HepG2 (cell line): ENCODE measurements around the gene RNF125. TPM values are rescaled to one million over a fixed set of nuclear protein-coding genes. Genes with fewer than 3 reads are reported as not detected.
A peak's percentile ranks its signal among the peaks of the same experiment; 100 is the strongest.

ENCODE experiments used
- CBFB ChIP-seq: sonication (generic); formaldehyde crosslinking; IDR thresholded peaks from 2 replicates; pipeline ENCODE4 v1.4.0; 2020; ENCODE audit warnings: missing genetic modification reagents
- CHD4 ChIP-seq: fragments of 200-600 bp; sonication (generic); IDR thresholded peaks from 2 replicates; pipeline ENCODE4 v1.7.0; 2017; ENCODE audit warnings: mild to moderate bottlenecking, low read length, borderline replicate concordance
- HBP1 ChIP-seq: IDR thresholded peaks from 2 replicates; pipeline ENCODE4 v1.6.1; 2016; ENCODE audit warnings: low read depth, control low read depth
- HMG20A ChIP-seq: IDR thresholded peaks from 2 replicates; pipeline ENCODE4 v1.6.1; 2016; ENCODE audit warnings: borderline replicate concordance
- HNF4A ChIP-seq: sonication (generic); formaldehyde crosslinking; IDR thresholded peaks from 2 replicates; pipeline ENCODE4 v1.4.0; 2020; ENCODE audit warnings: missing genetic modification reagents
- HOXA5 ChIP-seq: sonication (generic); formaldehyde crosslinking; IDR thresholded peaks from 2 replicates; pipeline ENCODE4 v1.4.0; 2020; ENCODE audit warnings: missing genetic modification reagents
- HOXA9 ChIP-seq: sonication (generic); formaldehyde crosslinking; IDR thresholded peaks from 2 replicates; pipeline ENCODE4 v1.8.1; 2022; ENCODE audit warnings: missing genetic modification reagents, mild to moderate bottlenecking, moderate library complexity, borderline replicate concordance
- MTF2 ChIP-seq: sonication (generic); formaldehyde crosslinking; IDR thresholded peaks from 2 replicates; pipeline ENCODE4 v1.5.0; 2020; ENCODE audit warnings: missing genetic modification reagents, borderline replicate concordance
- MYC ChIP-seq: sonication (generic); formaldehyde crosslinking; IDR thresholded peaks from 2 replicates; pipeline ENCODE4 v1.9.0; 2021; ENCODE audit warnings: missing genetic modification reagents, borderline replicate concordance
- PAX8 ChIP-seq: sonication (generic); formaldehyde crosslinking; IDR thresholded peaks from 2 replicates; pipeline ENCODE4 v1.8.0; 2022; ENCODE audit warnings: mild to moderate bottlenecking, missing genetic modification reagents, borderline replicate concordance
- POGZ ChIP-seq: sonication (generic); formaldehyde crosslinking; IDR thresholded peaks from 2 replicates; pipeline ENCODE4 v1.4.0; 2020; ENCODE audit warnings: mild to moderate bottlenecking, missing genetic modification reagents
- SRSF4 ChIP-seq: fragments of 200-400 bp; formaldehyde crosslinking; IDR thresholded peaks from one replicate; pipeline ENCODE4 v1.6.1; 2018; ENCODE audit warnings: mild to moderate bottlenecking, low read depth, low read length, moderate library complexity; ENCODE audit not compliant: poor library complexity, severe bottlenecking
- ZHX2 ChIP-seq, 2 experiments: sonication (generic) in 1 of 2; formaldehyde crosslinking in 1 of 2; IDR thresholded peaks; 2 replicates each; pipeline versions ENCODE4 v1.6.1 to v1.9.0; 2014 to 2022; ENCODE audit warnings: antibody characterized with exemption in 1 of 2, borderline replicate concordance in 1 of 2, inconsistent platforms in 1 of 2, low read depth in 1 of 2, missing genetic modification reagents in 1 of 2
- ZMYM2 ChIP-seq: sonication (generic); formaldehyde crosslinking; IDR thresholded peaks from 2 replicates; pipeline ENCODE4 v1.8.0; 2022; ENCODE audit warnings: mild to moderate bottlenecking, missing genetic modification reagents
- ZNF12 ChIP-seq: sonication (generic); formaldehyde crosslinking; IDR thresholded peaks from 2 replicates; pipeline ENCODE4 v1.5.0; 2020; ENCODE audit warnings: missing genetic modification reagents
- ZNF292 ChIP-seq: sonication (generic); formaldehyde crosslinking; IDR thresholded peaks from 2 replicates; pipeline ENCODE4 v1.8.1; 2022; ENCODE audit warnings: mild to moderate bottlenecking, low read depth, missing genetic modification reagents, borderline replicate concordance
- ZNF296 ChIP-seq: sonication (generic); formaldehyde crosslinking; conservative IDR thresholded peaks from 2 replicates; pipeline ENCODE4 v1.5.0; 2020; ENCODE audit warnings: mild to moderate bottlenecking, missing genetic modification reagents
- ZNF556 ChIP-seq: sonication (generic); formaldehyde crosslinking; IDR thresholded peaks from 2 replicates; pipeline ENCODE4 v1.4.0; 2020; ENCODE audit warnings: mild to moderate bottlenecking, missing genetic modification reagents, borderline replicate concordance
- ZSCAN30 ChIP-seq: sonication (generic); formaldehyde crosslinking; IDR thresholded peaks from 2 replicates; pipeline ENCODE4 v1.5.0; 2020; ENCODE audit warnings: mild to moderate bottlenecking, missing genetic modification reagents
- polyA plus RNA-seq, 8 experiments: library from polyadenylated mRNA; depleted of rRNA in 3 of 8; stranded (reverse) in 7 of 8; unstranded in 1 of 8; fragments of >200 nt; fragmentation: Illumina TruSeq in 4 of 8; extraction: Trizol in 4 of 8; gene quantifications; 2 replicates each; pipeline versions ENCODE4 v1.2.1 to v1.2.3, GENCODE V29; 2011 to 2016; ENCODE audit warnings: low read depth in 4 of 8, missing spikeins in 1 of 8, mixed read lengths in 1 of 8; ENCODE audit not compliant: insufficient read depth in 1 of 8
- total RNA-seq, 5 experiments: library from RNA; depleted of rRNA; stranded (reverse); fragments of >200 nt; fragmentation: Illumina TruSeq; extraction: Trizol; gene quantifications; 2 replicates each; pipeline ENCODE4 v1.2.3, GENCODE V29; 2016; ENCODE audit warnings: low read depth in 1 of 5
- TF ChIP-seq, protein P1 (sequence below): sonication (generic); formaldehyde crosslinking; IDR thresholded peaks from 2 replicates; pipeline ENCODE4 v1.4.0; 2020; ENCODE audit warnings: missing genetic modification reagents, borderline replicate concordance

Gene RNF125
- total and polyA plus RNA-seq, 2 of the 13 experiments (the other 11 are each of a cell fraction or from before 2014, with no cell fraction given) = 0.58 to 1.8 TPM

GRCh38 chr18:32092422-32093101 lies 73.9 kb downstream of the RNF125 start (continued):
- TF ChIP-seq MYC (CRISPR knock-in tag) (peak; percentile 64; the same call in 1 of the 2 replicates), HOXA5 (CRISPR knock-in tag) (no peak; the same call in 1 of the 2 replicates), ZNF12 (CRISPR knock-in tag) (no peak), CBFB (no peak), CHD4 (no peak), ZNF292 (CRISPR knock-in tag) (no peak), HOXA9 (CRISPR knock-in tag) (no peak), ZMYM2 (CRISPR knock-in tag) (no peak), HBP1 (CRISPR knock-in tag) (0 out of 2 replicates have a peak, but pooled peaks have one; percentile 11), ZSCAN30 (CRISPR knock-in tag) (no peak), ZNF296 (CRISPR knock-in tag) (no peak), SRSF4 (no peak), ZNF556 (CRISPR knock-in tag) (no peak), ZHX2 (IDR thresholded peaks at IDR 0.05; ENCODE audit: low read depth) (no peak), ZHX2 (CRISPR knock-in tag; IDR thresholded peaks at IDR 0.05; ENCODE audit: borderline replicate concordance) (no peak), HNF4A (CRISPR knock-in tag) (no peak), POGZ (CRISPR knock-in tag) (peak; percentile 44; the same call in 1 of the 2 replicates), MTF2 (CRISPR knock-in tag) (no peak; the same call in 1 of the 2 replicates), HMG20A (no peak), PAX8 (CRISPR knock-in tag) (no peak)
- TF ChIP-seq, protein P1, sequence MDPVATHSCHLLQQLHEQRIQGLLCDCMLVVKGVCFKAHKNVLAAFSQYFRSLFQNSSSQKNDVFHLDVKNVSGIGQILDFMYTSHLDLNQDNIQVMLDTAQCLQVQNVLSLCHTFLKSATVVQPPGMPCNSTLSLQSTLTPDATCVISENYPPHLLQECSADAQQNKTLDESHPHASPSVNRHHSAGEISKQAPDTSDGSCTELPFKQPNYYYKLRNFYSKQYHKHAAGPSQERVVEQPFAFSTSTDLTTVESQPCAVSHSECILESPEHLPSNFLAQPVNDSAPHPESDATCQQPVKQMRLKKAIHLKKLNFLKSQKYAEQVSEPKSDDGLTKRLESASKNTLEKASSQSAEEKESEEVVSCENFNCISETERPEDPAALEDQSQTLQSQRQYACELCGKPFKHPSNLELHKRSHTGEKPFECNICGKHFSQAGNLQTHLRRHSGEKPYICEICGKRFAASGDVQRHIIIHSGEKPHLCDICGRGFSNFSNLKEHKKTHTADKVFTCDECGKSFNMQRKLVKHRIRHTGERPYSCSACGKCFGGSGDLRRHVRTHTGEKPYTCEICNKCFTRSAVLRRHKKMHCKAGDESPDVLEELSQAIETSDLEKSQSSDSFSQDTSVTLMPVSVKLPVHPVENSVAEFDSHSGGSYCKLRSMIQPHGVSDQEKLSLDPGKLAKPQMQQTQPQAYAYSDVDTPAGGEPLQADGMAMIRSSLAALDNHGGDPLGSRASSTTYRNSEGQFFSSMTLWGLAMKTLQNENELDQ (CRISPR knock-in tag) = no peak
